ENCODE measurements around the gene SLC30A1.

Gene SLC30A1

DNA sequence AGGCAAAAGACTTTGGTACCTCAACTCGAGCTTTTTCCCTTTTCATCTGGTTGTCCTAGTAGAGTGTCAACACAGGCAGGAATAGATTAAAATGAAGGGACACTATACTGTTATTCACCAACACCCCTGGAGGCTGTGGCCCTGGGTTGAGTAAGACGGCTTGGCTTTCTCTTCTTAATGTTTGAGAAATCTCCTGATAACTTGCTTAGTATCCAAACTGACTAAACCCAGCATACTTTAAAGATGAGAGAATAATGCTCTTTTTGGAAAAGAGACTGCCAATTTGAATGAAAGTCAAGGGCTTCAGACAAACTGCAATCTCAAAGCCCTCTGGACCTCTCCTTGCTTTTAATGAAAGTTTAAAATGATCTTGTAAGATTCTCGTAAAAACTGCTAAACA lies 2.6 kb upstream of the SLC30A1 start:
- Histone ChIP-seq H3K27ac (ENCODE audit: low read depth, low read length) (no peak overlapping the region), H3K9me2 (replicated peaks; ENCODE audit: insufficient read depth, low read length) (no peaks in the 10 kb centered on the region), H3K36me3 (ENCODE audit: low read length) (no peaks in the 10 kb centered on the region), H3K27me3 (ENCODE audit: low read length) (no peaks in the 10 kb centered on the region), H2AFZ (ENCODE audit: low read depth, low read length, severe bottlenecking) (no peak overlapping the region), H3K9ac (ENCODE audit: low read length) (no peak overlapping the region), H3K4me2 (ENCODE audit: low read depth, low read length, poor library complexity, severe bottlenecking) (no peak overlapping the region), H3K4me3 (ENCODE audit: insufficient read depth, low read length, poor library complexity, severe bottlenecking) (no peak overlapping the region), H3K9me3 (ENCODE audit: insufficient read depth, low read length) (no peaks in the 10 kb centered on the region), H4K20me1 (ENCODE audit: low read depth, low read length) (peaks cover 4% of the 10 kb centered on the region; the same call in 1 of the 2 replicates), H3K79me2 (ENCODE audit: insufficient read depth, low read length) (no peaks in the 10 kb centered on the region), H3F3A (ENCODE audit: insufficient read depth) (no peaks in the 10 kb centered on the region; the same call in 1 of the 2 replicates)
- no peak for TF ChIP-seq EZH2phosphoT487 (conservative IDR thresholded peaks at IDR 0.05; ENCODE audit: low read length)
- TF ChIP-seq, protein P1, sequence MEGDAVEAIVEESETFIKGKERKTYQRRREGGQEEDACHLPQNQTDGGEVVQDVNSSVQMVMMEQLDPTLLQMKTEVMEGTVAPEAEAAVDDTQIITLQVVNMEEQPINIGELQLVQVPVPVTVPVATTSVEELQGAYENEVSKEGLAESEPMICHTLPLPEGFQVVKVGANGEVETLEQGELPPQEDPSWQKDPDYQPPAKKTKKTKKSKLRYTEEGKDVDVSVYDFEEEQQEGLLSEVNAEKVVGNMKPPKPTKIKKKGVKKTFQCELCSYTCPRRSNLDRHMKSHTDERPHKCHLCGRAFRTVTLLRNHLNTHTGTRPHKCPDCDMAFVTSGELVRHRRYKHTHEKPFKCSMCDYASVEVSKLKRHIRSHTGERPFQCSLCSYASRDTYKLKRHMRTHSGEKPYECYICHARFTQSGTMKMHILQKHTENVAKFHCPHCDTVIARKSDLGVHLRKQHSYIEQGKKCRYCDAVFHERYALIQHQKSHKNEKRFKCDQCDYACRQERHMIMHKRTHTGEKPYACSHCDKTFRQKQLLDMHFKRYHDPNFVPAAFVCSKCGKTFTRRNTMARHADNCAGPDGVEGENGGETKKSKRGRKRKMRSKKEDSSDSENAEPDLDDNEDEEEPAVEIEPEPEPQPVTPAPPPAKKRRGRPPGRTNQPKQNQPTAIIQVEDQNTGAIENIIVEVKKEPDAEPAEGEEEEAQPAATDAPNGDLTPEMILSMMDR (IDR thresholded peaks at IDR 0.05; ENCODE audit: insufficient read depth, low read length, poor library complexity, severe bottlenecking), result no peak

DNA sequence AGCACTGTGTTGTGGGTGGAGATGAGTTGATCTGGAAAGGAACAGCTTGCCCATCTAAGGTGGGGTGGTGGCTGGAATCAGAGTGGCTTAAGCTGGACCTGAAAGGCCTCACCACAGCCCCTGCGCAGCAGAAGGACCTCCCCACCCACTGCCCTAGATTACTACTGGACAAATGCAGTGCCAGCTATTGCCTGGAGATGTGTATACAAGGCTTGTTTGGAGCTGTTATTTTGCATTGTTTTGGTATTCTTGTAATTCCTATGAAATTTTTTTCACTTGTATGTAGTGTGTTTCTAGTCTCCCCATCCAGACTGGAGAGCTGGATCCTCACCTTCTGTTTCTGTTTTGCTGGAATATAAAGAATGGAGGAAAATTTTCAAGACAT lies 1.3 kb upstream of the SLC30A1 start:
- no peaks in the 10 kb centered on the region for H3K79me2 ChIP-seq (ENCODE audit: insufficient read depth, low read length)
- peak overlapping the region; percentile 62 for H3K4me2 ChIP-seq (ENCODE audit: low read depth, low read length, poor library complexity, severe bottlenecking)
- TF ChIP-seq EZH2phosphoT487 (conservative IDR thresholded peaks at IDR 0.05; ENCODE audit: low read length), result no peak
- TF ChIP-seq, protein P1 (IDR thresholded peaks at IDR 0.05; ENCODE audit: insufficient read depth, low read length, poor library complexity, severe bottlenecking), result no peak
- no peaks in the 10 kb centered on the region for H3K36me3 ChIP-seq (ENCODE audit: low read length)
- H2AFZ ChIP-seq (ENCODE audit: low read depth, low read length, severe bottlenecking), result no peak overlapping the region
- no peak overlapping the region for H3K9ac ChIP-seq (ENCODE audit: low read length)
- H3F3A ChIP-seq (ENCODE audit: insufficient read depth), result no peaks in the 10 kb centered on the region; the same call in 1 of the 2 replicates
- H3K27ac ChIP-seq (ENCODE audit: low read depth, low read length), result no peak overlapping the region
- no peaks in the 10 kb centered on the region for H3K9me3 ChIP-seq (ENCODE audit: insufficient read depth, low read length)
- H3K9me2 ChIP-seq (replicated peaks; ENCODE audit: insufficient read depth, low read length), result no peaks in the 10 kb centered on the region
- H3K4me3 ChIP-seq (ENCODE audit: insufficient read depth, low read length, poor library complexity, severe bottlenecking), result no peak overlapping the region
- no peaks in the 10 kb centered on the region for H3K27me3 ChIP-seq (ENCODE audit: low read length)
- peaks cover 5% of the 10 kb centered on the region; the same call in 1 of the 2 replicates for H4K20me1 ChIP-seq (ENCODE audit: low read depth, low read length)

DNA sequence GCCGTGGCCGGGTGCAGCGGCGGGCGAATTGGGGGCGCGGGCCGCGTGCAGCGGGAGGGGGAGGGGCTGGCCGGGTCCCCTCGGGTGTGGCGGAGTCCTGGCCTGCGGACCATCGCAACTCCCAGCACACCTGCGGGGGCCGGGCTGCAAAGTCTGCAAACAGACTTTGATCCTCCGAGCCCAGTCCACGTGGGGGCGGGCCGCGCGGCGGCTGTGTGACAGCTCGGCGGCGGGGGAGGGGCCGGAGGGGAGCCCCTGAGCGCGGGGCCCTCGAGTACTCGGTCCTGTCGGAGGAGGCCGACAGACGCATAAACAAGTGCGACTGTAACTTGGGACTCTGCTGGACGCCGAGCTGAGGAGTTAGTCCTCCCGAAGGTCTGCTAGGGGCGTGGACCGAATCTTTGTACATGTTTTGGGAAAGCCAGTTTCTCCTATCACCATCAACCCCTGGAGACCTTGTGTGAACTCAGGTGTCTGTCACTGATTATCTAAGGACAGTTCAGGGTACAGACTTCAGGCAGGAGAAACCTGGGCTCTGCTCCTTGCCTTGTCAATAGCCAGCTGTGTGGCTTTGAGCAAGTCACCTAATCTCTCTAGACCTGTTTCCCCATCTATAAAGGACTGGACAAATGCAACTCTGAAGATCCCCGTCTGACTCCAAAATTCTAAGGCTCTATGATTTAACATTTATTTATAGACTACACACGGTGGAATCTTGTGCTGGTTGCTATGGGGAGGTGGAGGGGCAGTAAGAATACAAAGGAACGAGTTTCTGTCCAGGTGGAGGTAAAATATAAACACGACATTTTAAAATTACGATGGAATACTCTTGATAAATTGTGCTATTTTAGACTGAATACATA lies 710 bp upstream of the SLC30A1 start:
- H3K27me3 ChIP-seq (ENCODE audit: low read length), result no peaks in the 10 kb centered on the region
- peak overlapping the region; percentile 59 for H2AFZ ChIP-seq (ENCODE audit: low read depth, low read length, severe bottlenecking)
- no peak overlapping the region for H3K27ac ChIP-seq (ENCODE audit: low read depth, low read length)
- no peaks in the 10 kb centered on the region; the same call in 1 of the 2 replicates for H3F3A ChIP-seq (ENCODE audit: insufficient read depth)
- H4K20me1 ChIP-seq (ENCODE audit: low read depth, low read length), result peaks cover 5% of the 10 kb centered on the region; the same call in 1 of the 2 replicates
- peak overlapping the region; percentile 62 for H3K4me2 ChIP-seq (ENCODE audit: low read depth, low read length, poor library complexity, severe bottlenecking)
- H3K9me3 ChIP-seq (ENCODE audit: insufficient read depth, low read length), result no peaks in the 10 kb centered on the region
- TF ChIP-seq EZH2phosphoT487 (conservative IDR thresholded peaks at IDR 0.05; ENCODE audit: low read length), result no peak
- TF ChIP-seq, protein P1 (IDR thresholded peaks at IDR 0.05; ENCODE audit: insufficient read depth, low read length, poor library complexity, severe bottlenecking), result no peak
- H3K9ac ChIP-seq (ENCODE audit: low read length), result peak overlapping the region; percentile 60
- no peaks in the 10 kb centered on the region for H3K9me2 ChIP-seq (replicated peaks; ENCODE audit: insufficient read depth, low read length)
- H3K36me3 ChIP-seq (ENCODE audit: low read length), result no peaks in the 10 kb centered on the region
- peak overlapping the region; percentile 55 for H3K4me3 ChIP-seq (ENCODE audit: insufficient read depth, low read length, poor library complexity, severe bottlenecking)
- no peaks in the 10 kb centered on the region for H3K79me2 ChIP-seq (ENCODE audit: insufficient read depth, low read length)

Measured in SU-DHL-6 (cell line).